M059J (cell line): ENCODE data around the gene TPPP3. TPM values are rescaled to one million over a fixed set of nuclear protein-coding genes. Genes with fewer than 3 reads are reported as not detected.

ENCODE experiments used
- DNase-seq: peaks from one replicate; pipeline ENCODE4 v3.0.0-alpha.2; 2012; ENCODE audit warnings: low read depth
- total RNA-seq: library from RNA; depleted of rRNA; stranded (reverse); fragments of >200 nt; shearing (Covaris generic); gene quantifications from 2 replicates; pipeline ENCODE4 v1.2.3, GENCODE V29; 2014

The TPPP3 gene
- total RNA-seq, 1 experiment from 2014 or later = 0.69 TPM

DNA sequence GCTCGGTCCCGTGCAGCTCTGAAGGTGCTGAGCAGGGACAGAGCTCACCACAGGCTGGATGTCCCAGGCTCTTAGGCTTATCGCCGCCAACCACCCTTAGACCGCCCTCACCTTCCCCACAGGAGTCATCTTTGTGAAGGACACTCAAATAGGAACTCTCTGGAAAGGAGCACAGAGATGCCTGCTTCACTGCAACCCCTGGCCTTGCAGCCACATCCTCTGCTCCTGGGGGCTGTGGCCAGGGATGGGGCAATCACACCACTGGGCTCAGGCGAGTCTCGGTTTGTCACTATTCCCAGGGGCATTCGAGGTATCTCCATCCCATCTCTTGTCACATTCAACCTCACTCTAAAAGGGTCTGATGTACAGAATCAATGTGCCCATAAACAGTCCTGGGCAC, 12.0 kb upstream of the TPPP3 start:
- no peak for DNase-seq

GRCh38 chr16:67404740-67405226, 11.5 kb upstream of the TPPP3 start:
- DNase-seq = no peak

DNA sequence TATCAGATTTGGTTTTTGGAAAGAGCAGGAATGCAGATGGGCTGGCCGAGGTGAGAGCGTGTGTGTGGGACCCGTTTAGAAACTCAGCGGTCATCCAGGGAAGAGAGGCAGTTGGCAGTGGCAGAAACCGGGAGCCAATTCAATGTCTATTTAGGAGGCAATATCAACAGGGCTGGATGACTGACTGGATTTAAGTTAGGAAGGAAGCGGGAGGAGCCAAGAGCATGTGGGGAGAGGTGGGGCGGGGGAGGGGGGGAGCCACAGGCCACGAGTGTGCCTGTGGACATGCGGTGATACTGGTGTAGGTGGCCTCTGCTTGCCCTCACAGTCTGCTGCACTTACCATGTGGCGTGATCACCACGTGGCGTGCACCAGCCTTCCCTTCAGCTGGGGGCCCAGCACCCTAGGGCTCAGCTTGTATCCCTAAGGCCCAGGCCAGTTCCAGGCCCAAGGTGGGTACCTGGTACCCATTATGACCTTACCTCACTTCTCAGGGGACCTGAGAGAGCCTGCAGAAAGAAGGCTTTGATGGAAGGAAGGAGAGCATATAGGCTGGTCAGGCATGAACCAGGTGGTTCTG, 10.8 kb upstream of the TPPP3 start:
- no peak for DNase-seq

- DNase-seq = no peak
These were observed 7.6 kb upstream of the TPPP3 start for GRCh38 chr16:67400901-67401300.

GRCh38 chr16:67399749-67400704, 6.7 kb upstream of the TPPP3 start:
- DNase-seq = no peak

- DNase-seq = no peak
These were observed 6.0 kb upstream of the TPPP3 start for GRCh38 chr16:67399218-67399733.

- DNase-seq = no peak
These were observed 5.4 kb upstream of the TPPP3 start for GRCh38 chr16:67398546-67399217.

- DNase-seq = no peak
These were observed 4.7 kb upstream of the TPPP3 start for GRCh38 chr16:67397812-67398545.

DNA sequence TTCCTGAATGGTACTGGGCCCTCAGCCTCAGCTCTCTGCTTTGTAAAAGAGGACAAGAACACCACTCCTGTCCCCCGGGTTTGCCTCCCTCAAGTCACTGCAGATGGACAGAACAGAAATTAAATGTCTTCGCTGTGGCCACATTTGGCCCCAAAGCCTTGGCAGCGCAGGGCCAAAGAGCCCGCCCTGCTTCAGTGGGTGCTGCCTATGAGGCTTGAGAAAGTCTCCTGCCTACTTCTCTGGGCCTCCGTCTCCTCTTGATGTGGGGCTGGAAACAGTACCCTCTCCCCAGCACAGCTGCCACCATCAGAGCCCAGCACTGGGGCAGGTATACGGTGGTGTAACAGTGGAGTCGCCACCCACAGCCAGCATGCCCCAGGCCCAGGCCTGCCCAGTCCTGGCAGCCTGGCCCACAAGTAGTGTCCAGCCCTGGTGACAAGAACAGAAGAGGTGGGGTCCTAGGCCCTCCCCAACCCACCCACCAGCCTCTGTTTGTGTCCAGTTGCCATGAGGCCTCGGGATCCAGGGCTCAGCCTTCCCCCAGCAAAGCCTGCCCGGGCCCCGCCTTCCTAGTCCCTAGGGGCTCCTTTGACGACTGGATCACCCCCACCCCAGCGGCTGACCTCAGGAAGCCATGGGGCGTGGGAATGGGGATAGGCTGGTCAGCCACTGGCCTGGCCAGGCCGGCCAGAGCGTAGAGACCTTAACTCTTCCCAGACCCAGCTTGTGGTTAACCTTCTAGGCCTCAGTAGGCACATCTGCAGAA, 3.9 kb upstream of the TPPP3 start:
- no peak for DNase-seq

DNA sequence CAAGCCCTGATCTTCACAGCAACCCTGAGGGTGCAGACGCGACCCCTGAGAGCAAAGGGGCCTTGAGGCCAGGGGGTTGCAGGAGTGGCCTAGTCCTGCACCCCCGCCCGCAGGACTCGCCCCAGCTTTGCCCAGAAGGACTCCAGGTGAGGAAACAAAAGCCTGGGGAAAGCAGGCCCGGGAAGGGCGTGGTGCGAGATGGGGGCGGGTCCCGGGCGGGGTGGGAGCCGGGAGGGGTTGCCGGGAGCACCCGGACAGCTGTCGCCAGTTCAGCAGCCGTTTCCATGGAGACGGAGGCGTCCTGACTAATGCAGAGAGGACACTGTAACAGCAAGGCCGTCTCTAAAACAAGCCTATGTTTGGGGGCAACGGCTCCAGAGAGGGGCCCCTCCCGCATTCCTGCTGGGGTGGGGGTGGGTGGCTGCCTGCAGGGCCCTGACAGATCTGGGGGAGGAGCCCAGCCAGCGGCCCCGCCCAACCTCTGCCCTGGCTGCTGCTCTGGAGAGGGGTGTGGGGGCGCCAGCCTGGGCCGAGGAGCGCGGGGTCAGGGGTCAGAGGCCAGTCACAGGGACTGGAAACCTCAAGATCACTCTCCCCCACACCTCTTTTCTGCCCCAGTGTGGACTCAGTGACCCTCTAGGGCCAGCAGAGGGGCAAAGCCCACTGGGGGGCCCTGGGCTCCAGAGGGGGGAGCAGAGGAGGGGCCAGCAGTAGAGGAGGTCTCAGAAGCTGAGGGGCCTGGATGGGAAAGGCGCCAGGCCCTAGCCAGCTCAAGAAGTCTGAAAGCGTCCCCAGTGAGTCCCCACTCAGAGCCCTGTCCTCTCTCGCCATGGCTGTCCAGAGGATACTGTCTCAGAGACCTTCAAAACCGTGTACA, 3.1 kb upstream of the TPPP3 start:
- peak; percentile 77 for DNase-seq

DNA sequence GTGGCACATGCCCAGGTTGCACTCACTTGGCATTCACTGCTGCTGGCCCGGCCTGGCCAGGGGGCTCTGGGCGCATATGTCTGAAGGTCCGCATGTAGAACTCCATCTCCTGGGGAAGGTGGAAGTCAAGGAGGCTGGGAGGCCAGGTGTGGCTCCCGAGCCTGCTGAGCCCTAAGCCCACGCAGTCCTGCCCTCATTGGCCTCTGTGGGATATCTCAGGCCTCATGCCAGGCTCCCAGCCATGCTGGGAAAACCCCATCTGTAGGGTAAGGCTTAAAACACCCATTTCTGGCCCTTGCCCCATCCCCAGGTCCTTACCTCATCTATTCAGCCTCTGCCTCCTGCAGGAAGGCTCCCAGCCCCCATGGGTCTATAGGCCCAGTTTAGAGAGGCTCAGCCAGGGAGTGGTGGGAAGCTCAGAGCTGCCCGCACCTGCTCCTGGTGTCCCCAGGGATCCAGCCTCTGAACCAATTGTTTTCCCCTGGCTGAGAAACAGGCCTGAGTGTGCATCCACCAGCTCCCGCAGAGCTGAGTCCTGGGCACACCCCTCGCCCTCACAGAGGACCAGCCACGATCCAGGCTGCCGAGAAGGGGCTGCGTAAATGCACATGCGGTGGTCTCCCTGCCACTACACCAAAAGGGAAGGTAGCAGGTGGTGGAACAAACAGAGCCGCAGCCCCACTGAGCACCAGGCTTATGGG, 2.3 kb upstream of the TPPP3 start:
- peak; percentile 24 for DNase-seq

DNA sequence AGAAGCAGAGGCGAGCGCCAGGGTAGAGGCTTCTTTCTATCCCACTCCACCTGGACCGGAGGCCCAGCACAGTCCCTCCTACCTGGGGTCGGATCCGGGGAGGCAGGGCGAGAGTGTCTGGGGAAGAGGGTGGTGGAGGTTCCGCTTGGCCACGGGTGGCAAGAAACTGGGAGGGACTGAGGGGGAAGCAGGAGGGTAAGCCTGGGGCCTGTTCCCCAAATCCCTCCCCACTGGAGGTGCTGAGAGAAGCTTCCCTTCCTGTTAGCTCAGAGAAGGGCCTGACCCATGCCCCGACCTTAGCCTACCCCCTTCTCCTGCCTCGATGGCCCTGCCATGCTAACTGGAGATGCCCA, 1.8 kb upstream of the TPPP3 start:
- no peak for DNase-seq

GRCh38 chr16:67394155-67395104, 1.1 kb upstream of the TPPP3 start:
- no peak for DNase-seq

- DNase-seq = no peak
These were observed 473 bp upstream of the TPPP3 start for GRCh38 chr16:67393788-67394154.

DNA sequence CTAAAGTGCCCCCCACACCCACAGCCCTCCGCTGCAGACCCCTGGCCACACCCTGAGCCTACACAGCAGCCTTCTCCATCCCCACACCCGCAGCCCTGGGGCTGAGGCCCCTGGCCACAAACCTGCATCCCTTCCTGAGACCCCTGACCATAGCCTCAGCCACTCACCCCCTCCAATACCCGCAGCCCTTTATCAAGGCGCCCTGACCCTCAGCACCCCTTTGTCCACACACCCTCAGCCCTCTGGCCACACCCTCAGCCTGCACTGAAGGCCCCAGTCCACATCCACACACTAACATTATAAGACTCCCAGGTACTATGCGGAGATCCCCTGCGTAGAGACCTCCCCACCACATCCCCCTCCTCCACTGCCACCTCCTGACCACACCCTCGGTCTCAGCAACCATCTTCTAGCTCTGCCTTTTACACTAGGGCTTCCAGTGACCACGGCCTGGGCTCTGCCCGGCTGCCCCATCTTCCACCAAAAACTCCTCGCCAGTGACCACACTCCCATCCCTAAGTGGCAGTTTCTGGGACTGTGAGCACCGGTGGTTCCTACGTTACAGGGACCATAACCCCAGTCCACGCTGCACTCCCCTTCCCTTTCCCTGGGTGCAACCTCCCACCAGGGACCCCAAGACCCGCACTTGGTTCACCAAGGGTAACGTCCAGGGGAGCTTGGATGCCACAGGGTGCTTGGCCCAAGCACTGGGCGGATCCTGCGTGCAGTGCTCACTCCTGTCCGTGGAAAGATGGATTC, 818 bp downstream of the TPPP3 start:
- no peak for DNase-seq

DNA sequence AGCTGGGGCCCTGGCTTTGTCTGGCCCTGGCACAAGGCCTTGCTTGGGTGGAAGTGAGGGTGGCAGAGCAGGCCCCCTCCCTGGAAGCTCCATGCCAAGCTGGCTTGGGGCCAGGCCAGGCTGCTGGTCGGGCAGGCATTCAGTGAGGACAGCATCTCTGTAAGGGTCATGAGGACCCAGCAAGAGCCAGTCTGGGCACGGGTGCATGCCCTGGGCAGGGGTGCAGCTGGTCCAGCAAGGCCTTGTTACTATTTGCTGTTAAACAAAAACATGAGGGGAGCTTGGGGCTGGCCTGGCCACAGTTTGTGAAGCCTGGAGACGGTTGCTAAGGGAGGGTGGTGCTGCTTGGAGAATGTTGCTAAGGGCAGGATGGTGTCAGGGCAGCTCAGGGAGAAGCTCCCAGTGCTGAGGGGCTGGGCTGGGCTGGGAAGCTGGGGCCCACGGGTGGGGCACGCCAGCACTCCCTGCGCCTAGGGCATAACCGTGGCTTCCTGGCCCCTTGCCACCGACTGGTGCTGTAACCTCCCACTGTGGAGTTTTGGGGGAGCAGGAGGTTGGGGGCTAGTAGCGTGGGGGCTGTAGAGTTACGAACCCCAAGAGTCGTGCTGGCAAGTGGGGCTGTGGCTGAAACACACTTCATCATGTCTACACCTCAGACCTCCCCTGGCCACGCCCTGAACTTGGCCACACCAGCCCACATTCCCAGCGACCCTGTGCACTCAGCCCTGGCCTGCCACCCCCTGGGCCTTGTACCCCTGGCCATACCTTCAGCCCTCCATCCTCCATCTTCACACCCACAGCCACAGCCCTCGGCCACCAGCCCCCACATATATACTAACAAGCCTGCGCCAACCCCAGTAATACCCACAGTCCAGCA, 1.6 kb downstream of the TPPP3 start:
- peak; percentile 60 for DNase-seq
